Progenitor cell of endocrine pancreas (in vitro differentiated cells): ENCODE data around the gene OR2M5. TPM values are rescaled to one million over a fixed set of nuclear protein-coding genes. Genes with fewer than 3 reads are reported as not detected.
A peak's percentile ranks its signal among the peaks of the same experiment; 100 is the strongest.

ENCODE experiments used
- DNase-seq: peaks from one replicate; pipeline ENCODE4 v3.0.0; 2021; ENCODE audit warnings: low spot score; ENCODE audit not compliant: unreplicated experiment
- H3K27ac Mint-ChIP-seq: 2 replicates; pipeline ENCODE4 v1.8.0; 2021; ENCODE audit warnings: mild to moderate bottlenecking, moderate library complexity, mixed read lengths
- H3K27me3 Mint-ChIP-seq: 2 replicates; pipeline ENCODE4 v1.8.0; 2021; ENCODE audit warnings: mixed read lengths
- H3K36me3 Mint-ChIP-seq: 2 replicates; pipeline ENCODE4 v1.8.0; 2022; ENCODE audit warnings: mixed read lengths; ENCODE audit not compliant: insufficient read depth
- H3K4me1 Mint-ChIP-seq: 2 replicates; pipeline ENCODE4 v1.8.0; 2021; ENCODE audit warnings: low read depth, mixed read lengths
- H3K4me3 Mint-ChIP-seq: 2 replicates; pipeline ENCODE4 v1.8.0; 2021; ENCODE audit warnings: low read depth, mild to moderate bottlenecking, moderate library complexity, mixed read lengths
- H3K9me3 Mint-ChIP-seq: 2 replicates; pipeline ENCODE4 v1.8.0; 2021; ENCODE audit warnings: low read depth, mixed read lengths
- CTCF ChIP-seq: fragments of 200-600 bp; sonication (generic); IDR thresholded peaks from one replicate; pipeline ENCODE4 v1.5.0; 2021; ENCODE audit warnings: antibody characterized with exemption, mild to moderate bottlenecking; ENCODE audit not compliant: unreplicated experiment
- long read RNA-seq: library from polyadenylated mRNA; unstranded; transcript quantifications from one replicate; pipeline ENCODE4 v2.0.0, GENCODE V29; 2020
- total RNA-seq: library from RNA; stranded (reverse); gene quantifications from 2 replicates; pipeline ENCODE4 v1.2.1, GENCODE V29; 2021

Gene OR2M5, protein sequence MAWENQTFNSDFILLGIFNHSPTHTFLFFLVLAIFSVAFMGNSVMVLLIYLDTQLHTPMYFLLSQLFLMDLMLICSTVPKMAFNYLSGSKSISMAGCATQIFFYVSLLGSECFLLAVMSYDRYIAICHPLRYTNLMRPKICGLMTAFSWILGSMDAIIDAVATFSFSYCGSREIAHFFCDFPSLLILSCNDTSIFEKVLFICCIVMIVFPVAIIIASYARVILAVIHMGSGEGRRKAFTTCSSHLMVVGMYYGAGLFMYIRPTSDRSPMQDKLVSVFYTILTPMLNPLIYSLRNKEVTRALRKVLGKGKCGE
- not detected in 2 replicates for total RNA-seq
- long read RNA-seq, result 0 reads

- no peak for TF ChIP-seq CTCF
- H3K4me1 Mint-ChIP-seq, result no peaks in the 10 kb centered on the region
- H3K36me3 Mint-ChIP-seq, result peaks cover 3% of the 10 kb centered on the region
- no peak within 1 kb of the TSS for H3K27ac Mint-ChIP-seq
- no peak within 1 kb of the TSS for H3K4me3 Mint-ChIP-seq
- no peaks in the 10 kb centered on the region for H3K27me3 Mint-ChIP-seq
- peaks cover 70% of the 10 kb centered on the region for H3K9me3 Mint-ChIP-seq
- DNase-seq, result no peak
Measured at GRCh38 chr1:248144513-248145198, at the start of gene OR2M5. TSS of gene OR2M5 (plus strand) at chr1:248145148. CDS start at chr1:248145148, 0 bp downstream.

- peaks cover 64% of the 10 kb centered on the region for H3K9me3 Mint-ChIP-seq
- no peaks in the 10 kb centered on the region for H3K4me1 Mint-ChIP-seq
- TF ChIP-seq CTCF, result no peak
Measured at GRCh38 chr1:248098529-248098928, 46.4 kb upstream of the OR2M5 start.

DNA sequence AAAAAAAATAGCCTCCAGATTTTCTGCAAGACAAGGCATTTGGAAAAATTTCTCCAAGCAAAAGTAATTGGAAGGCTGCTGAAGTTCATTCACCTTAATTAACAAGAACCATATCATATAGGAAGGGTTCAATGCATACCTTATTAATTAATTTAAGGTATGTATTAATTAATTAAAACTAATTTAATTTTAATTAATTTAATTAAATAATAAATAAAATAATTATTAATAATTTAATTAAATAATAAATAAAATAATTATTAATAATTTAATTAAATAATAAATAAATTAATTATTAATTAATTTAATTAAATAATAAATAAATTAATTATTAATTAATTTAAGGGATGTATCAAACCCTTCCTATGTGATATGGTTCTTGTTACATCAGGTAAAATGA, 42.1 kb upstream of the OR2M5 start:
- TF ChIP-seq CTCF, result no peak
- DNase-seq, result no peak
- Mint-ChIP-seq H3K9me3 (peaks cover 63% of the 10 kb centered on the region), H3K4me1 (no peaks in the 10 kb centered on the region), H3K27me3 (no peaks in the 10 kb centered on the region), H3K27ac (no peak overlapping the region), H3K36me3 (peaks cover 1% of the 10 kb centered on the region), H3K4me3 (no peak overlapping the region)

More at GRCh38 chr1:248098529-248098928, 46.4 kb upstream of the OR2M5 start:
- Mint-ChIP-seq H3K27me3 (no peaks in the 10 kb centered on the region), H3K36me3 (no peaks in the 10 kb centered on the region), H3K4me3 (no peak overlapping the region), H3K27ac (no peak overlapping the region)
- no peak for DNase-seq

GRCh38 chr1:248111157-248111556, 33.8 kb upstream of the OR2M5 start:
- H3K9me3 Mint-ChIP-seq, result peaks cover 71% of the 10 kb centered on the region
- no peaks in the 10 kb centered on the region for H3K27me3 Mint-ChIP-seq
- no peak for DNase-seq
- H3K36me3 Mint-ChIP-seq, result peaks cover 4% of the 10 kb centered on the region
- H3K27ac Mint-ChIP-seq, result peak overlapping the region; percentile 41
- H3K4me3 Mint-ChIP-seq, result no peak overlapping the region
- no peak for TF ChIP-seq CTCF
- no peaks in the 10 kb centered on the region for H3K4me1 Mint-ChIP-seq

DNA sequence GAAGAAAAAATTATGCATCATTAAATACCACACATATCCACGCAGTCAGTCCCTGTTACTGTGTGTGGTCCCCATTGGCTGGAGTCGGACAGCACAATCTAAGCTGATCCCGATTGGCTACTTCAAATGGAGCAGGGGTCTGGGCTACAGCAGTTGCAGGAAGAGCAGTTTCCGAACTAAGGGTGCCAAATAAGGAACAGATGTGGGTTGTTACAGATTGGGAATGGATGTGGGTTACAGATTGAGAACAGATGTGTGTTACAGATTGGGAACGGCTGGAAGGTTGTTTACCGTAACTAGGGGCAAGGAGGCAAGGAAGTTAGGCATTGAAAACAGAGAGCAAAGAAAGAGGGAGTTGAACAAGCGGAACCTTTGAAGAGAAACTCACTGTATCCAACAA, 30.1 kb upstream of the OR2M5 start:
- no peak for TF ChIP-seq CTCF
- DNase-seq, result no peak
- Mint-ChIP-seq H3K27ac (no peak overlapping the region), H3K27me3 (no peaks in the 10 kb centered on the region), H3K9me3 (peaks cover 42% of the 10 kb centered on the region), H3K36me3 (peaks cover 1% of the 10 kb centered on the region), H3K4me3 (no peak overlapping the region), H3K4me1 (no peaks in the 10 kb centered on the region)
